Urothelium cell line (cell line): ENCODE data around the gene ANKRD30B.
"Not testable (repeated sequence)": the region's sequence is repeated elsewhere in the genome, so short reads cannot be mapped to it uniquely, and the experiment has no call there.

ENCODE experiments used
- DNase-seq: peaks from one replicate; pipeline ENCODE4 v3.0.0; 2011; ENCODE audit warnings: low spot score, mixed read lengths
- FAIRE-seq: peaks from 2 replicates; lab custom pipeline; 2011; peaks lifted over from hg19 to GRCh38; lab: Jason Lieb, UNC

ANKRD30B gene, protein sequence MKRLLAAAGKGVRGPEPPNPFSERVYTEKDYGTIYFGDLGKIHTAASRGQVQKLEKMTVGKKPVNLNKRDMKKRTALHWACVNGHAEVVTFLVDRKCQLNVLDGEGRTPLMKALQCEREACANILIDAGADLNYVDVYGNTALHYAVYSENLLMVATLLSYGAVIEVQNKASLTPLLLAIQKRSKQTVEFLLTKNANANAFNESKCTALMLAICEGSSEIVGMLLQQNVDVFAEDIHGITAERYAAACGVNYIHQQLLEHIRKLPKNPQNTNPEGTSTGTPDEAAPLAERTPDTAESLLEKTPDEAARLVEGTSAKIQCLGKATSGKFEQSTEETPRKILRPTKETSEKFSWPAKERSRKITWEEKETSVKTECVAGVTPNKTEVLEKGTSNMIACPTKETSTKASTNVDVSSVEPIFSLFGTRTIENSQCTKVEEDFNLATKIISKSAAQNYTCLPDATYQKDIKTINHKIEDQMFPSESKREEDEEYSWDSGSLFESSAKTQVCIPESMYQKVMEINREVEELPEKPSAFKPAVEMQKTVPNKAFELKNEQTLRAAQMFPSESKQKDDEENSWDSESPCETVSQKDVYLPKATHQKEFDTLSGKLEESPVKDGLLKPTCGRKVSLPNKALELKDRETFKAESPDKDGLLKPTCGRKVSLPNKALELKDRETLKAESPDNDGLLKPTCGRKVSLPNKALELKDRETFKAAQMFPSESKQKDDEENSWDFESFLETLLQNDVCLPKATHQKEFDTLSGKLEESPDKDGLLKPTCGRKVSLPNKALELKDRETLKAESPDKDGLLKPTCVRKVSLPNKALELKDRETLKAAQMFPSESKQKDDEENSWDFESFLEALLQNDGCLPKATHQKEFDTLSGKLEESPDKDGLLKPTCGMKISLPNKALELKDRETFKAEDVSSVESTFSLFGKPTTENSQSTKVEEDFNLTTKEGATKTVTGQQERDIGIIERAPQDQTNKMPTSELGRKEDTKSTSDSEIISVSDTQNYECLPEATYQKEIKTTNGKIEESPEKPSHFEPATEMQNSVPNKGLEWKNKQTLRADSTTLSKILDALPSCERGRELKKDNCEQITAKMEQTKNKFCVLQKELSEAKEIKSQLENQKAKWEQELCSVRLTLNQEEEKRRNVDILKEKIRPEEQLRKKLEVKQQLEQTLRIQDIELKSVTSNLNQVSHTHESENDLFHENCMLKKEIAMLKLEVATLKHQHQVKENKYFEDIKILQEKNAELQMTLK (N-terminal part only)

DNA sequence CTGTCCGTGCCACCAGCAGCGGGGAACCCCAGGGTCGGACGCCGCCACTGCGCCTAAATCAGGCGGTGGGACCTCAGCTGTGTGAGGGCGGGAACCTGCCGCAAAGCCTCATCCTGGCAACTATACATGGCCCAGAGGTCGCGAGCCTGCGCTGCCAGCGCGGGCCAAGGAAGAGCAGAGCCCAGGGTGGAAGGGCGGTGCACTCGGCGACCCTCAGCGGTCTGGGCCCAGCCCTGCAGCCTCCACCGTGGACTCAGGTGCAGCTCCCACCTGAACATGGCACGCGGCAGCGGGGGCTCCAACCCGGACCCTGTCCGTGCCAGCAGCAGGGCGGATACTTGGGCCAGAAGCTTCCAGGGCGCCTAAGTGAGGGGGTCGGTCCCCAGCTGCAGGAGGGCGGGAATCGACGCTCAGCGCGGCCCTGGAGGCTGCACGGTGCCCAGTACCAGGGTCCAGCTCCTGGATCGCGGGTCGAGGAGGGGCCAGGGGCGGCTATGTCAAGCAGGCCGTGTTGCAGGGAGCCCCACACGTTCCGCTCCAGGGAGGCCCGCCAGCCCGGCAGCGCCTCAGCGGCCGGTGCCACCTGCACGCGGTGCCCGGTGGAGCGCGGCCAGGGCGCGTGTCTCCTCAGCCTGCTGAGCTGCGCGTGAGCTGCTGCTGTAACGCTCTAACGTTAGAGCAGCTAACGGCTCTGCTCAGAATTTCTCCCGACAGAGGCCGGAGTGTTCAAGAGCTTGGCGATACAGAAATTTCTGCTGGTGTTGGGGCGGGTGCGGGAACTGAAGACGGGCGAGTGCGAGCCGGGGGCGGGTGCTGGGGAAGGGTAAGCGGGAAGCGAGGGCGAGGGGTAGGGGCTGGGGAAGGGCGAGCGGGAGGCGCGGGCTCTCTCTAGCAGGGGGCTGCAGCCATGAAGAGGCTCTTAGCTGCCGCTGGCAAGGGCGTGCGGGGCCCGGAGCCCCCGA, at the start of gene ANKRD30B:
Gene ANKRD30B (plus strand): TSS at position 660 of the 962 bp plus-strand sequence. CDS start 248 bp downstream, at position 908.
- FAIRE-seq (peak; percentile 94), DNase-seq (no peak)

DNA sequence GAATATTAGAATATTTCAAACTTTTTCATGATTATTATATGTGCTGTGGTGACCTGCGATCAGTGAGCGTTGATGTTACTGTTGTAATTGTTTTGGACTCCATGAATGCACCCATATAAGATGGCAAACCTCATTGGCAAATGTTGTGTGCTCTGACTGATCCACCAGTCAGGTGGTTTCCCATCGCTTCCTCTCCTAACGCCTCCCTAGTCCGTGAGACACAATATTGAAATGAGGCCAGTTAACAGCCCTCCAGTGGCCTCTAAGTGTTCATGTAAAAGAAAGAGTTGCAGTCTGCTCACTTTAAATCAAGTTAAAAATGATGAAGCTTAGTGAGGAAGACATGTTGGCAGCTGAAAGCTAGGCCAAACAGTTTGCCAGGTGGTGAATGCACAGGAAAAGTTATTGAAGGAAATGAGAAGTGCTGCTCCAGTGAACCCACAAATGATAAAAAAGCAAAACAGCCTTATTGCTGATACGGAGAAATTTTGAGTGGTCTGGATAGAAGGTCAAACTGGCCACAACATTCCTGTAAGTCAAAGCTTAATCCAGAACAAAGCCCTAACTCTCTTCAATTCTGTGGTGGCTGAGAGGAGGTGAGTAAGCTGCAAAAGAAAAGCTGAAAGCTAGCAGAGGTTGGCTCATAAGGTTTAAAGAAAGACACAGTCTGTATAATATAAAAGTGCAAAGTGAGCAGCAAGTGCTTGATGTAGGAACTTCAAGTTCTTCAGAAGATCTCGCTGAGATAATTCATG, 46.5 kb upstream of the ANKRD30B start:
- FAIRE-seq, result peak; percentile 78
- DNase-seq, result not testable (repeated sequence)

DNA sequence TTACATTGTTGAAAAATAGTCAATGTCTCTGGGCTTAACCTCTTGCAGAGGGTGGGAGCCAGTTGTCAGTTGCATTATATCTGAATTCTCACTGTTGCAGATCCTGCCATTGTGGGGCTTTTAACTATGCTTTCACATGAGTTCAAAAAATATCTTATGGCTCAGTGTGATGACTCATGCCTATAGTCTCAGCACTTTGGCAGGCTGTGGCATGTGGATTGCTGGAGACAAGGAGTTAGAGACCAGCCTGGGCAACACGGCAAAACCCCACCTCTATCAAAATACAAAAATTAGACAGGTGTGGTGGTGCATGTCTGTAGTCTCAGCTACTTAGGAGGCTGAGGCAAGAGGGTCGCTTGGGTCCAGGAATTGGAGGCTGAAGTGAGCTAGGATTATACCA, 38.2 kb upstream of the ANKRD30B start:
- DNase-seq, result not testable (repeated sequence)
- FAIRE-seq, result peak; percentile 62

DNA sequence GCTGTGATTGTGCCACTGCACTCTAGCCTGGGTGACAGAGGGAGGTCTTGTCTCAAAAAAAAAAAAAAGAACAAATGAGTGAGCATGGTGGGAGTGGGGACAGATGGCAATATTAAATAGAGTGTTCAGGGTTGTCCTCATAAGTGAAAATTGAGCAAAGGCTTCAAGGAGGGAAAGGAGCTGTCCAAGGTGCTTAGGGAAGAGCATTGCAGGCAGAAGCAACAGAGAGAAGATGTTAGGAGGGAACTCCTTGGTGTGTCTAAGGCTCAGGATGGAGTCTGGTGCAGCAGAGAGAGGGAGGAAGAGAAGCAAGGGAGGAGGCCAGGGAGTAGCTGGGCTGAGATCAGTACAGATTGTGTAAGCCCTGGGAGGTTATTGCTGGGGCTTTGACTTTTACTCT, 26.4 kb upstream of the ANKRD30B start:
- peak; percentile 79 for FAIRE-seq
- not testable (repeated sequence) for DNase-seq

DNA sequence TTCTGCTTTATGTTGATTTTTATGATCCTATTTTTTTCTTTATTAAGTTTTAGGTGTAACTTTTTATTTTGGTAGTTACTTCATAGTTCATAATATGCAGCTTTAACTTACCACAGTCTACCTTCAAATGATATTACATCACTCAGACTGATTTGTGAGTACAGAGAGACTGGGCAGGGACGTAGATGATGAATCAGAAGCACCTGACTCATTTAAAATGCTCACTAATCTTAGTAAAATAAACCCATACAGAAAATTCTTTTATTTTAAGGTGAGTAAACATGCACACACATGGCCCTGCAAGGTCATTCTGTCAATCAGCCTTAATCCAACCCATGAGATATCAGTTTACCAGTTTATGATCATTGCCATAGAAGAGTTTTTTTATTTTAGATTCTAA, 8.9 kb upstream of the ANKRD30B start:
- peak; percentile 27 for FAIRE-seq
- not testable (repeated sequence) for DNase-seq

DNA sequence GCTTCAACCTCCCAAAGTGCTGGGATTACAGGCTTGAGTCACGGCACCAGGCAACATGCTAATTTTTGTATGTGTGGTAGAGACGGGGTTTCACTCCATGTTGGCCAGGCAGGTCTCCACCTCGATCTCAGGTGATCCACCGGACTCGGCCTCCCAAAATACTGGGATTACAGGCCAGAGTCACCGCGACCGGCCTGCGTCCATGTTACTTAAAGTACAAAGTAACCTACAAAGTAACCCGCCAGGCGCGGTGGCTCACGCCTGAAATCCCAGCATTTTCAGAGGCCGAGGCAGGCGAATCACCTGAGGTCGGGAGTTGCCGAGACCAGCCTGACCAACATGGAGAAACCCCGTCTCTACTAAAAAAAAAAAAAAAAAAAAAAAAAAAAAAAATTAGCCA, 1.1 kb upstream of the ANKRD30B start:
- peak; percentile 9 for FAIRE-seq
- DNase-seq, result no peak

DNA sequence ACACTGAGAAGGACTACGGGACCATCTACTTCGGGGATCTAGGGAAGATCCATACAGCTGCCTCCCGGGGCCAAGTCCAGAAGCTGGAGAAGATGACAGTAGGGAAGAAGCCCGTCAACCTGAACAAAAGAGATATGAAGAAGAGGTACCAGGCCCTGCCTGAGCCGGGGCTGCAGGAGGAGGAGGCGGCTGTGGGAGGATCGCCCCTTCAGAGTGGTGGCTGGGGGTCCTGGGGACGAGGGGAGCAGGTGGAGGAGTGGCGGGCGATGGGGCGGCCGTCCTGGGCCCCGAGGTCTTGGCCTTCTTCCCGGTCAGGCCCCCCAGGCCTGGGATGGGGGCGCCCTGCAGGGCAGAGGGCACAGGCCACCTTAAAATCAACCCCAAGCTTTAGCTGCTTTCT, 524 bp downstream of the ANKRD30B start:
- no peak for FAIRE-seq
- no peak for DNase-seq

DNA sequence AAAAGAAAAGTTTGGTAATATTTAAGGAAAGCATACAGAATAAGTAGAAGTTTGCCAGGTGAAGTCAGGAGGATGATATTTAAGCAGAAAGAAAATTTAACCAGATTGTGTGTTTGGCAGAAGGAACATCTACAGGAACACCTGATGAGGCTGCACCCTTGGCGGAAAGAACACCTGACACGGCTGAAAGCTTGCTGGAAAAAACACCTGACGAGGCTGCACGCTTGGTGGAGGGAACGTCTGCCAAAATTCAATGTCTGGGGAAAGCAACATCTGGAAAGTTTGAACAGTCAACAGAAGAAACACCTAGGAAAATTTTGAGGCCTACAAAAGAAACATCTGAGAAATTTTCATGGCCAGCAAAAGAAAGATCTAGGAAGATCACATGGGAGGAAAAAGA, 15.6 kb downstream of the ANKRD30B start:
- FAIRE-seq, result not testable (repeated sequence)

DNA sequence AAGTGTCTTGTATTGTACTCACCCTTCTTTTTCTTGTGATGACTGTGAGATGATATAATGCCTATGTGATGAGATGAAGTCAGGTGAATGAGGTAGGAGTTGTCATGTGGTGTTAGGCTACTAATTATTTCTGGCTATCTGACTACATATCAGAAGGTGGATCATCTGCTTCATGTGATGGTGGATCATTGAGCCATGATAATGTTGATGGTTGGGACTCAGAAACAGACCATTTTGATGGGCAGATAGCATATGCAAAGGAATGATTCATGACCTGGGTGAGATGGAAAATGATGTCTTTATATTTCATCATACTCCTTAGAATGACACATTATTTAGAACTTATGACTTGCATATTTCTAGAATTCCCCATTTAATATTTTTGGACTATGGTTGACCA, 19.5 kb downstream of the ANKRD30B start:
- FAIRE-seq, result peak; percentile 90
- DNase-seq, result no peak

More for the DNA sequence above, 15.6 kb downstream of the ANKRD30B start:
- DNase-seq, result not testable (repeated sequence)

DNA sequence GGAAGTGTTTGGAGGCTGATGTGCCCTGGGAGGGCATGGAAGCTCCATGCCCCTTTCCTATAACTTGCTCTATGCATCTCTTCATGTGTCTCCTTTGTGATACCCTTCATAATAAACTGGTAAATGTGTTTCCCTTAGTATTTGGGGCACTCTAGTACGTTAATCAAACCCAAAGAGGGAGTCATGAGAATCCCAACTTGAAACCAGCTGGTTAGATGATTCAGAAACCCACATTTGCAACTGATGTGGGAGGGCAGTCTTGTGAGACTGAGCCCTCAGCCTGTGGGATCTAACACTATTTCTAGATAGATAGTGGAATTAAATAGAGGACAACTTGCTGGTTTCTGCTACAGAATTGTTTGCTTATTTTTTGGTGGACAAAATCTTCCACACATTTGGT, 20.3 kb downstream of the ANKRD30B start:
- peak; percentile 56 for FAIRE-seq
- DNase-seq, result no peak

DNA sequence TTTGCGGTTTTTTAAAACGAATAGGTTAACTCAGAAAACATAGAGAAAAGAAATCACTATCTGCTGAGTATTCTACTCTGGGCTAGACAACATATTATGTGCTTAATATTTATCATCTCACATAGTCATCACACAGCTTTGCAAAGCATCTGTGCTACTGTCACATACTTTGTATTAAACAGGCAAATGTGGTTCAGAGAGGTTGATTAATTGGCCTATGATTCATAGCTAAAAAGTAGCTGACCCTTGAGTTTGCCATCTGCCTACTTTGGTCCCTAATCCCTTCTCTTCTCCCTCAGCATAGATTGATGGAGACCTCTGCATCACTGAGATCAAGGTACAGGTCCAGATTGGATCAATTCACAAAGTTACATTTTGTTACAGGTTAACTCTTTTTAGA, 21.4 kb downstream of the ANKRD30B start:
- FAIRE-seq, result peak; percentile 90

DNA sequence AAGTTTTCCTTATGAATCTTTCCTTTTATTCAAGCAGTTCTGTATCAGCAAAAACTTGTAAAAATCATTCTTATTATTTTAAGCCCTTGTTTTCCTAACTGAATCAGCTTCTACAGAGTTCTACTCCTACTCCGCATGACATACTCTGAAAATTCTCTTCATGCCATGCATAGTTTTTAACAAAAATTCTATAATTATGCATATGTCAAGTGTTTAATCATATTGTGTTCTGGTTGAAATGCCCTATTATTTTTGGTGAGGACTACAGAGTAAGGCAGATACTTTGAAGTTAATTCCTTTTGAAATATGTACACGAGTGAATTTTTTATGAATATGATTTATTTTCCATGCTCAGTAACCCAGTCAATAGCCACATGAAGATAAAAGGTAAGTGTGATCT, 28.8 kb downstream of the ANKRD30B start:
- DNase-seq (no peak), FAIRE-seq (peak; percentile 46)

More for the DNA sequence above, 21.4 kb downstream of the ANKRD30B start:
- DNase-seq, result no peak

DNA sequence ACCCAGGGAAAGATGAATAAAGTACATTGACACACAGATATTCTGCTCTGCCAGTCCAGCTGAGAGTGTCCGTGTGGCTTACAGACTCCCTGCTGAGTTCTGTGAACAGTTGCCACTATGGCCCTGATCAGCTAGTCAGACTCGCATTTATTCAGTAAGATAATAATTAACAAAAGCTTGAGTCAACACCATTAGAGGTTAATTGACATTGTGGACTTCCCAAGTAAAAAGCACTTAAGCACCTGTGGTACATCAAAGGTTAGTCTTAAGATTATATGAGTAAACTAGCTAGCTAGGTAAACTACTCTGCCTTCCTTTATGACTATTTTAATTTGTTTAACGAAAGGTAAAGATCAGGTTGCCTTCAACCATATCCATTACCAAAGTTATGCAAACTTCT, 33.7 kb downstream of the ANKRD30B start:
- DNase-seq, result no peak
- no peak for FAIRE-seq

DNA sequence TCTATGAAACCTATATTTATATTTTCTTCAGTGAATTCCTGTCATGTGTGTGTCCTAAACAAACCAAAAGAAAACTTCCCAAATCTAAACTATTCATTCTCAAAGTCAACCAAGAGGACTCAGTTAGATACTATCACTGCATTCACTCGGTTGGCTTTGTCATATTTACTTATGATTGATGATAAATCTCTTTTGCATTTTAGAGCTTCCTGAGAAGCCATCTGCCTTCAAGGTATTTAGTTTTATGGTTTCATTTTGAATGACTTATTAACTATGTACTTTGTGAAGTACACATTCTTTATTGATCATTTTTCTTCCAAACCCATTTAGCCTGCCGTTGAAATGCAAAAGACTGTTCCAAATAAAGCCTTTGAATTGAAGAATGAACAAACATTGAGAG, 36.2 kb downstream of the ANKRD30B start:
- no peak for FAIRE-seq
- no peak for DNase-seq

DNA sequence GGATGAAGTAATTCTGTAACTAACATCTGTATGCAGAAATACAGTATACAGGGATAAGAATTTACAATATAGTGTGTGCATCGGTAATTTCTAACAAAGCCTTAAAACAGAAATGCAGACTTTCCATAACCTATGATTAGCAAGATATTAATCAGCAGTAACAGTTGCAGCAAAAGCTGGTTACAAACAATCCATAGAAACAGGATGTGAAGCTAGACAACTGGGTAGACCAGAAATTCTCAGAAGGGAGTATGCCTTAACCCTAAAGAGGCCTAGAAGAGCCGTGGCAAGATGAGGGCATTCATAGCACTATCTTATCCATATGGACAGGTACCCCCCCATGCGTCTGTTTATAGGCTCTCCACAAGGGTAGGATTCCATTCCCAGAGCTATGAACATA, 48.9 kb downstream of the ANKRD30B start:
- not testable (repeated sequence) for FAIRE-seq, DNase-seq

DNA sequence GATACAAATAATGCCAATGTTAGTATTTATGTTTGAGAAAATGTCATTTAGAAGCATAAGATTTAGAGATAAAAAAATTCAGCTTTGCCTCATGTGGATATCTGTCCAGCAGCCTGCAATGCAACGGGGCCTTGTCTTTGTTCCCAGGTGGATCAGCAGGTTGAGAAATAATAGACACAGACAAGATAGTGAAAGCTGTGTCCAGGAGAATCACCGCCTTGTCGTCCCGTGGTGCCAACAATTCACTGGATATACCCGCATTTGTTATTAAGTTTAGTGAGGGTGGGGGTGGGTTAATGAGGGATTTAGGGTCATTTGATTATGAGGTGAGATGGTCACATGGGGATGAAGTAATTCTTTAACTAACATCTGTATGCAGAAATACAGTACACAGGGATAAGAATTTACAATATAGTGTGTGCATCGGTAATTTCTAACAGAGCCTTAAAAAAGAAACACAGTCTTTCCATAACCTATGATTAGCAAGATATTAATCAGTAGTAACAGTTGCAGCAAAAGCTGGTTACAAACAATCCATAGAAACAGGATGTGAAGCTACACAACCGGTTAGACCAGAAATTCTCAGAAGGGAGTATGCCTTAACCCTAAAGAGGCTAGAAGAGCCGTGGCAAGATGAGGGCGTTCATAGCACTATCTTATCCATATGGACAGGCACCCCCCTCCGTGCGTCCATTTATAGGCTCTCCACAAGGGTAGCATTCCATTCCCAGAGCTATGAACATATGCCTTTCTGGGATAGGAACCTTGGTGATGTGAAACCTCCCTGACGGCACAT, 50.2 kb downstream of the ANKRD30B start:
- not testable (repeated sequence) for DNase-seq
- FAIRE-seq, result peak; percentile 88

DNA sequence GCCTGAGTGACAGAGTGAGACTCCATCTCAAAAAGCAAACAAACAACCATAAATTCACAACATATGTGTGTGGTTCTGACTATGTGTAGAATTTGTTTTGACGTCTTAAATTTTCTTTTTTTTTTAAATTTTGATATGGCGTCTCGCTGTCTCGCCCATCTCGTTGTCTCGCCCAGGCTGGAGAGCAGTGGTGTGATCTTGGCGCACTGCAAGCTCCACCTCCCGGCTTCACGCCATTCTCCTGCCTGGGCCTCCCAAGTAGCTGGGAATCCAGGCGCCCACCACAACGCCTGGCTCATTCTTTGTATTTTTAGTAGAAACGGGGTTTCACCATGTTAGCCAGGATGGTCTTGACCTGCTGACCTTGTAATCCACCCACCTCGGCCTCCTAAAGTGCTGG, 63.1 kb downstream of the ANKRD30B start:
- peak; percentile 83 for FAIRE-seq
- DNase-seq, result not testable (repeated sequence)
